ENCODE data around the gene PTPN13.

Gene PTPN13, protein sequence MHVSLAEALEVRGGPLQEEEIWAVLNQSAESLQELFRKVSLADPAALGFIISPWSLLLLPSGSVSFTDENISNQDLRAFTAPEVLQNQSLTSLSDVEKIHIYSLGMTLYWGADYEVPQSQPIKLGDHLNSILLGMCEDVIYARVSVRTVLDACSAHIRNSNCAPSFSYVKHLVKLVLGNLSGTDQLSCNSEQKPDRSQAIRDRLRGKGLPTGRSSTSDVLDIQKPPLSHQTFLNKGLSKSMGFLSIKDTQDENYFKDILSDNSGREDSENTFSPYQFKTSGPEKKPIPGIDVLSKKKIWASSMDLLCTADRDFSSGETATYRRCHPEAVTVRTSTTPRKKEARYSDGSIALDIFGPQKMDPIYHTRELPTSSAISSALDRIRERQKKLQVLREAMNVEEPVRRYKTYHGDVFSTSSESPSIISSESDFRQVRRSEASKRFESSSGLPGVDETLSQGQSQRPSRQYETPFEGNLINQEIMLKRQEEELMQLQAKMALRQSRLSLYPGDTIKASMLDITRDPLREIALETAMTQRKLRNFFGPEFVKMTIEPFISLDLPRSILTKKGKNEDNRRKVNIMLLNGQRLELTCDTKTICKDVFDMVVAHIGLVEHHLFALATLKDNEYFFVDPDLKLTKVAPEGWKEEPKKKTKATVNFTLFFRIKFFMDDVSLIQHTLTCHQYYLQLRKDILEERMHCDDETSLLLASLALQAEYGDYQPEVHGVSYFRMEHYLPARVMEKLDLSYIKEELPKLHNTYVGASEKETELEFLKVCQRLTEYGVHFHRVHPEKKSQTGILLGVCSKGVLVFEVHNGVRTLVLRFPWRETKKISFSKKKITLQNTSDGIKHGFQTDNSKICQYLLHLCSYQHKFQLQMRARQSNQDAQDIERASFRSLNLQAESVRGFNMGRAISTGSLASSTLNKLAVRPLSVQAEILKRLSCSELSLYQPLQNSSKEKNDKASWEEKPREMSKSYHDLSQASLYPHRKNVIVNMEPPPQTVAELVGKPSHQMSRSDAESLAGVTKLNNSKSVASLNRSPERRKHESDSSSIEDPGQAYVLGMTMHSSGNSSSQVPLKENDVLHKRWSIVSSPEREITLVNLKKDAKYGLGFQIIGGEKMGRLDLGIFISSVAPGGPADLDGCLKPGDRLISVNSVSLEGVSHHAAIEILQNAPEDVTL (N-terminal part only)

DNA sequence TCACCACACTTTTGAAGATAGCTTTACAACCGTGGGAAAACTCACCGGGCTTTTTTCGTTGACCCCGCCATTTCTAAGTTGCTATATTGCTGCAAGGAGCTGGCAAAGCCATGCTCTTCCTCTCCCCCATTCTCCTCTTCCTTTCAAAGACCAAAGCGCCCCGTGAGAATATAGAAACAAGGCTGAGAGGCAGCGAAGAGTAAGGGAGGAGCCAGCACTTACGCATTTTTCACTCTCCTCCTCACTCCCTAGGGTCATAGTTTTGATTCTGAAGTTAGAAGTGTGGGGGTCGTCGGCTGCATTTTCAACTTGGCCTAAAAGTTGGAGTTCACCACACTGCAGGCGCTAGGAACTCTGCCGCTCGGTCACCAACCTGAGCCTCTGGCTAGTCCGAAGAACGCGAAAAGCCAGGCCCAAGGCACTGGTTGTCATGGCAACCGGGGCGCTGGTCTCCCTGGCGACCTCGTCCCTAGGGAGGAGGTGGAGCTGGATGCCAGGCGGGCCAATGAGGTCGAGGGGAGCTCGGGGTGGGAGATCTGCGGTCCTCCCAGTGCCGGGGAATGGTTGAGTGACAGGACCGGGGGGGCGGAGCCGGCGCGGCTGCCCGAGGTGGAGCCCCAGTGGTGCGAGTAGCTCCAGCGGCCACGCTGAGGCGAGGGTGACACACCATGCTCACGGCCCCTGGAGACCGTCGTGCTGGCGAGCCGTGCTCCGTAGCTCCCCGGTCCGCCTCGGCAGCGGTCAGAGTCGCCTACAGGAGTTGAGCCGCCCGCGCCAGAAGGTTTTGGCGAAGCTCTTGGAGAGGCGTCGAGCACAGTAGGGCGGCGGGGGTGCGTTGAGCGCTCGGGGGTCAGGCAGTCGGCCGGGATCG lies at the start of gene PTPN13:
PTPN13 (plus strand) TSS at position 628 of the 871 bp plus-strand sequence. CDS start 40,942 bp downstream, outside the sequence.
- no peak for DNase-seq (ENCODE audit: low read depth, low spot score)

GRCh38 chr4:86547140-86547539 lies 47.0 kb upstream of the PTPN13 start:
- no peak for DNase-seq (ENCODE audit: low read depth, low spot score)

DNA sequence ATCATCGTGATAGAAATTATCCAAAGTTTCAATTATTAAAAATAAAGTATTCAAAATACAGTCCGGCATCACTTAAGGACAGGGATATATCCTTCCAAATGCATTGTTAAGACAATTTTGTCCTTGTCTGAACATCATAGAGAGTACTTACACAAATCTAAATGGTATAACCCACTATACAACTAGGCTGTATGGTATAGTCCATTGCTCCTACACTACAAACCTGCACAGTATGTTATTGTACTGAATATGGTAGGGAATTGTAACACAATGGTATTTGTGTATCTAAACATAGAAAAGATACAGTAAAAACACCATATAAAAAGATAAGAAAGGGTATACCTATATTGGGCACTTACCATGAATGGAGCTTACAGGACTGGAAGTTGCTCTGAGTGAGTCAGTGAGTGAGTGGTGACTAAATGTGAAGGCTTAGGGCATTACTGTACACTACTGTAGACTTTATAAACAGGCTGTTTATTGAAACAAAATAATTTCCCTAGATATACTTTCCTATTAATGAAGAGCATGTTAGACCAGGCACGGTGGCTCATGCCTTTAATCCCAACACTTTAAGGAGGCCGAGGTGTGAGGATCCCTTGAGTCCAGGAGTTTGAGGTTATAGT lies 44.8 kb upstream of the PTPN13 start:
- no peak for DNase-seq (ENCODE audit: low read depth, low spot score)

GRCh38 chr4:86551387-86551786 lies 42.7 kb upstream of the PTPN13 start:
- DNase-seq (ENCODE audit: low read depth, low spot score), result no peak

DNA sequence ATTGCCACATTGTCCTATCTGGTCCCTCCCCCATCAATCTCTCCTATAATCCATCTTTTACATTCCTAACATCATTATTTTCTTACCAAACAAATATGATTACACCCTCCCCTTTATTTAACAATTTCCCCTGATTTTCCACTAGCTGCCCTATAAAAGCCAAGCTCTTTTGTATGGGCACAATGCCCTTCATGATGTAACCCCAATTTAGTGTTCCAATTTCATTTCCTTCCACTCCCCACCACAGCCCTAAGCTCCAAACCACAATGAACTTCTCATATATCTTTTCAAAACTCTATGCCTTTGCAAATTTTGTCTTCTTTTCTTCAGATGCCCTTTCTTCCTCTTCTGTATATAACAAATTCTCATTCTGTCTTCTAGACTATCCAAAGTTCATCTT lies 39.5 kb upstream of the PTPN13 start:
- no peak for DNase-seq (ENCODE audit: low read depth, low spot score)

- no peak for DNase-seq (ENCODE audit: low read depth, low spot score)
Measured at GRCh38 chr4:86556791-86557415, 37.2 kb upstream of the PTPN13 start.

DNA sequence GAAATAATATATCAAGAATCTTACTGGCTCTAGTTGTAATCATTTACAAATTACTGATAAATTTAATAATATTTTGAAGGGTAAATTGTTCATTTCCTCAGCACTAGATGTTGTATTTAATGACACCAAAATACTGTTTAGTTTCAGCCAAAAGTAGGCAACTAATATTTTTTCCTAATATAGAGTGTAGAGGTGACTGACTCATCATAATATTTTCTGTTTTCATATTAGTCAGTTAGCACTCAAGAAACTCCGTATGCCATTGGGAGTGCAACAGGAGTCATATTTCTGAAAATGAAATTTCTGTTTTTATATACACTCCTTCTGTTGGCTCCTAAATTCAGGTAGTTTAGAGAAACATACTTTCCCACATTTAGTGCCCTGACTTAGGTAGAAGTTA lies 36.6 kb upstream of the PTPN13 start:
- no peak for DNase-seq (ENCODE audit: low read depth, low spot score)

DNA sequence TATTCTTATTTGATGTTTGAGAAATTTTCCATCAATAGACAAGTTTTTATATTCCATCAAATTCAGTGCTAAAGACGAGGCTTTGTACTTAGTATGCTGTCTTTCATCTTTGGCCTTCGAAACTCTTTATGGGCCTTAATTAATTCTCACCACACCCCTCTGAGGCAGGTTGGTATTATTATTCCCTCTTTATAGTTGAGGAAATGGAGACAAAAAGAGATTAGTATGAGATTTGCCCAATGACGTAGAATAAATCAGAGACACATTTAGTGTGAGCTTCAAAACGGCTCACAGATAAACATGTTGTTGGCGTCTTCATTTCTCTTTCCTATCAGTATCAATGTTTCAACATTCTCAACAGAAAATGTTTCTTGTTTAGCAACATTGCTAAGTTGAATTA lies 35.9 kb upstream of the PTPN13 start:
- DNase-seq (ENCODE audit: low read depth, low spot score), result no peak

- DNase-seq (ENCODE audit: low read depth, low spot score), result no peak
Measured at GRCh38 chr4:86558797-86559196, 35.3 kb upstream of the PTPN13 start.

- no peak for DNase-seq (ENCODE audit: low read depth, low spot score)
Measured at GRCh38 chr4:86560447-86560846, 33.7 kb upstream of the PTPN13 start.

DNA sequence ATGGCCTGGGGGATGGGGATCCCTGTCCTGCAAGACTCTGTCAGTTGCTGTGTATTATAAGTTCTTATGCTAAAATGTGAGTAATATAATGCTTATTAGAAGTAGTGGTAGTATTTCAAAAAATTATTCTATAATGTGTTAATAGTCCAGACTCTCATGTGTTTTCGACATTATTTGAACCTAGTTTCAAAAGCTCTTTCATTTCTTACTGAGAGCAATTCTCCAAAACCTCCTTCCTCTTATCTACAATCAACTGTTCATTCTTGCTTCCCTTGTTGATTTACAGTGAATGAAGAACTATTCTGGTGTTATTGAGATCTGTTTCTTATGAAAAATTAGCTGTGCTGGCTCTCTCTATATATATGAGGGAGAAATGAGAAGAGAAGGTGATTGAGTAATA lies 32.9 kb upstream of the PTPN13 start:
- DNase-seq (ENCODE audit: low read depth, low spot score), result no peak

DNA sequence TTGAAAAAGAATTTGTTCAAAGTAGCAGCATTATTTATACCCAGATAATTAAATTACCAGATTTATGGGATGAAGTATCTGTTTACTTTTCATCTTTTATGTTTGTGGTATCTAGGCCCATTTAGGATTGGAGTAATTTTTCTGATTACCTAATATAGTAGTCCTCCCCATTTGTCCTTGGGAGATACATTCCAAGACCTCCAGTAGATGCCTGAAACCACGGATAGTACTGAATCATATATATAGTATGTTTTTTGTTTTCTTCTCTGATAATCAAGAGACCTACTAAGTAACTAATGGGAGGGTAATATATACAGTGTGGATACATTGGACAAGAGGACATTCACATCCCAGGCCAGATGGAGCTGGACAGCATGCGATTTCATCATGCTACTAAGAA lies 30.7 kb upstream of the PTPN13 start:
- DNase-seq (ENCODE audit: low read depth, low spot score), result no peak

DNA sequence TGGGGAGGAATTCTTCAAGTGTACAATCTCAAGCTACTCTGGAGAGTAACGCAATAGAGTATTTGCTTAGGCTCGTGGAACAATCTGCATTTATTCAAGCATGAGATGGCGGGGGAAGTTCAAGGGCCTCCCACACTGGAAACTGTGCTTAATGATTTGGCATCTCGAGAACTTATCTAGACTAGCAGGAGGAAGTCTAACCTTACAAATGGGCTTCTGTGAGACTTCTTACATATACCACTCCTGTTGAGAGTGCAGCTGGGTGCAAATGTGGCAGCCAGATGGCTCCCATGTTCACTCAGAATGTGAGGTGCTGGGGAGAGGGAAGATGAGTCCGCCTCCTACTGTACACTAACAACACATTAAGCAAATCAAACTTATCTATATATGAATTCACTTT lies 29.3 kb upstream of the PTPN13 start:
- DNase-seq (ENCODE audit: low read depth, low spot score), result no peak

GRCh38 chr4:86565651-86566050 lies 28.5 kb upstream of the PTPN13 start:
- no peak for DNase-seq (ENCODE audit: low read depth, low spot score)

DNA sequence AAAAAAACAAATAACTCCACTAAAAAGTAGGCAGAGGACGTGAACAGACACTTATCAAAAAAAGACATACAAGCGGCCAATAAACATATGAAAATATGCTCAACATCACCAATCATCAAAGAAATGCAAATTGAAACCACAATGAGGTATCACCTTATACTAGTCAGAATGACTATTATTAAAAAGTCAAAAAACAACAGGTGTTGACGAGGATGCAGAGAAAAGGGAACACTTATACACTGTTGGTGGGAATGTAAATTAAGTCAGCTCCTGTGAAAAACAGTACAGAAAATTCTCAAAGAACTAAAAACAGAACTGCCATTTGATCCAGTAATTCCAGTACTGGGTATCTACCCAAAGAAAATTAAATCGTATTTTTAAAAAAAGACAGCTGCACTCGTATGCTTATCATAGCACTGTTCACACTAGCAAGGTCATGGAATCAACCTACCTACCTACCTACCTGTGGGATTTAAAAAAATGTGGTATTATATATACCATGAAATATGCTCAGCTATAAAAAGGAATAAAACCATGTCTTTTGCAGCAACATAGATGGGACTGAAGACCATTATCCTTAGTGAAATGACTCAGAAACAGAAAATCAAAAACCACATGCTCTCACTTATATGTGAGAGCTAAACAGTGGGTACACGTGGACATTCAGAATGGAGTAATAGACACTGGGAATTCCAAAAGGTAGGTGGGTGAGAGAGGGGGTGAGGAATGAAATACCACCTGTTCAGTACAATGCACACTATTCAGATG lies 24.8 kb upstream of the PTPN13 start:
- DNase-seq (ENCODE audit: low read depth, low spot score), result no peak

DNA sequence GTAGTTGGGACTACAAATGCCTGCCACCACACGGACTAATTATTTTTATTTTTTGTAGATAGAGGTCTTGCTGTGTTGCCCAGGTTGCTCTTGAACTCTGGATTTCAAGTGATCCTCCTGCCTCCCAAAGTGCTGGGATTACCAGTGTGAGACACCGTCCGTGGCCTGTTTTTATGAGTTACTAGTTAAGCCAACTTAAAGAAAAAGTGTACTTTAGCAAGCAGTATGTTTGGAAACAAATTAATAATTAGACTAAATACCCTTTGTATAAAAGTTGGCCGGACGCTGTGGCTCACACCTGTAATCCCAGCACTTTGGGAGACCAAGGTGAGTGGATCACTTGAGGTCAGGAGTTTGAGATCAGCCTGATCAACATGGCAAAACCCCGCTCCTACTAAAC lies 14.2 kb upstream of the PTPN13 start:
- no peak for DNase-seq (ENCODE audit: low read depth, low spot score)

DNA sequence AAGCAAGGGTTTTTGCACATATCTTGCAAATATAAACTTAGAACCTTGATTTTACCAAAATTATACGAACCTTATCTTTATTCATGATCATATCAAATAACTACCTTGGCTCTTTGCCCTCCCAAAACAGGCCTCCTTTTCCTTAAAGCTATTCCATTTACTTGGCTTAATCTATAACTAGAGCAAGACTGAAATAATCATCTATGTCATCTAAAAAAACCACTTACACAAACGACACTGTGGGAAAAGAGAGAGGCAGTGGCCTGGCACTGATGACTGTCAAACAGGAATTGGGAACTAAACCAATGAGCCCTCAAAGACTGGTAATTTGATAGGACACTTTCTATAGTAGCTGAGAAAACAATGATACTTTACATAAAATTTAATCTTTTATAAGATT lies 11.7 kb upstream of the PTPN13 start:
- DNase-seq (ENCODE audit: low read depth, low spot score), result no peak

DNA sequence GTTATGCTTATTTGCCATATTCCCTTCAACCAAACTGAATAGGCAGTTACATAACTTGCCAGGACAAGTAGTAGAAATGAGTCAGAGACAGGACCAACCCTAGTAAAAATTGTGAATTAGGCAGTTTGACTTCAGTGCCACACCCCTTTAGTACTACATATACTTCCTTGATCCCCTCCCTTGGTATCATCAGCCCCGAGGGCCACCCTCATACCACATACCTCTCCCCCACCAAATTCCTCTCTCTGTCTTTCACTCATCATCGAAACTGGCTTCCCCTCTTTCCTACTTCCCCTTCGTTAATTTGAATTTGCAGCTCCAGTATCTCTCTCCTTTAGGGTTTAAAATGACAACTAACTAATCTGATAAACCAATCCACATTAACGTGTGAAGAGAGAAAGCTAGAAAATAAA lies 7.9 kb upstream of the PTPN13 start:
- no peak for DNase-seq (ENCODE audit: low read depth, low spot score)

DNA sequence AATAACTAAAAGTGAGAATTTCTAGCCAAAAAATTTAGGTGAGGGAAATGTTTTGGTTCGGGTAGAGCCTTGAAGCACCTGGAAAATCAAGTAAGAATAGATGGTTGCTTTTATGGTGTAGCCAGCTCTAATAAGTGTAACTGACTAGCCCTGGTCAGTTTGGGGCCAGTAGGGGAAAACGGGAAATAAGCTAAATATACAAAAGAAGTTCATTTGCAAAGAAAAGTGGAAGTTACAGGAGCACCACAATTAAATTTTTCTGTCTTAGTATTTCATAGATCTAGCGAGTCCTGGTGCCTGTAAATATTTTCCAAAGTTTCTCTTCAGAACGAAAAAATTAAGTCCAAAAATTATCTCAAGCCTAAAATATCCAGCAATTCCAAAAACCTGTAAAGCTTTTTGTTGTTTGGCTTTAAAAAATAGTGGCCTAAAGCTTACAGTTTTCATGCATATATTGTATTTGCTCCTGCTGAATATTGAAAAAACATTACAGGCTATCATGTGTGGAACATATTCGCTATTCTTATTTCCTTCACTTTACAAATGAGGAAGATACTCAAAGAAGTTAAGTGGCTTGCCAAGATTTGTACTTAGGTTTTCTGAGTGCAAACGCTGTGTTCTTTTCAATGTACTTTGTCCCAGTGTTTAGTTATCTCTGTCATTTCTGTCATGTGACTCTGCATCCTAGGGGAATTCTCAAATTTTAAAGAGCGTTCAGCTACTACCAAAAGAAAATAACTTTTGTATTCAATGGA lies 7.3 kb upstream of the PTPN13 start:
- no peak for DNase-seq (ENCODE audit: low read depth, low spot score)
